DMS153 treated with DMSO at 0.1 percent for 48 hours (cell line): ENCODE results near the gene SSBP2.
"Not testable (repeated sequence)": the region's sequence is repeated elsewhere in the genome, so short reads cannot be mapped to it uniquely, and the experiment has no call there.

Source experiments
- DNase-seq: peaks from one replicate; lab custom pipeline; 2025; ENCODE audit not compliant: unreplicated experiment; lab: John Stamatoyannopoulos, UW

SSBP2 gene

DNA sequence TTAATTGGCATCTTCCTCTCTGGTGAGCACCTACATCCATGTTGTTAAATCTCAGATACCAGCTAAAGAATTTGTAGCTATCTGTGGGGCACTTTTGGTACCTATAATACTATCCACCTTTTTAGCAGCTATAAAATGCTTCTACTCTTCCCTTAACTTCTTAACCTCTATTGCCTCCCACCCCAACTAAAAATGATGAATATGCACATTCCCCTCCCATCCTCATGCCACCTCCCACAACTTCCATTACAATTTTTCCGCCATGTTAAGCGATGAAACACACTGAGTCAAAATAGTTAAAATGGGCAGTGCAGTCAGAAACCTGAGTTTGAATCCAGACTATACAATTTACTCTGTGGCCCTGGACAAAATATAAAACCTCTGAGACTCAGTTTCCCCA lies 10.1 kb downstream of the SSBP2 start:
- DNase-seq: no peak

- DNase-seq: no peak
These were observed 11.6 kb downstream of the SSBP2 start for GRCh38 chr5:81739291-81739690.

DNA sequence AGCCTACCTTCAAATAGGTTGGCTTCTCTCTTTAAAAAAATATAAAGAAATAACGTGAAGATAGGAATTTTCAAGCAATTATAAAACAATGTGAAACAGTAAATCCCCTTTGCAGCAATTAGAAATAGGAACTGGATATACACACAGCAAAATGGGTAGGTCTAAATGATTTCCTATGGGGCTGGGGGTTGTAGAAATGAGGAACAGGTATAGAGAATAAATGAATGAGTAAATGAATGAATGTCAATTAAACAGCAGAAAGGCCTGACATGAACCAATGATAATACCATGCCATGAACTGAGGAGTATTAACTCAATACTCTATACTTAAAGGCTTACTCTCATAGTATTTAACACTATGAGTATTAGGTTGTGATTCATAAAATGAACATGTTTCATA lies 21.6 kb downstream of the SSBP2 start:
- no peak for DNase-seq

GRCh38 chr5:81728301-81728700 lies 22.6 kb downstream of the SSBP2 start:
- DNase-seq: no peak

DNA sequence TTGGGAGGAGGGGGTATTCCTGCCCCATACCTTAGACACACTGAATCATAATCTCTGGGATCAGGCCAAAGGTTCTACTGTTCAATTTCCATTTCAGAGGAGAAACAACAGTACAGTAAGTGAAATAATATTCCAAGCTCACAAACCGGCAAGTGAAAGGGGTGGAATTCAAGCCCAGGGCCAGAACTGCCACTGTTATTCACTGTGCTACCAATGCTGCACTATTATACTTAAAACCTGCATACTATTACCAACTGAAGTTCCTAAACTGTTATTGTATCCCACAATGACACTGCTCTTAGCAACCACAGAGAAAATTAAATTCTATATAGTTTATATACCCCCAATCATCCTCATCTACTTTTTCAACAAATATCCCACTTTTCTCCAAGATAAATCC lies 24.6 kb downstream of the SSBP2 start:
- DNase-seq: no peak

DNA sequence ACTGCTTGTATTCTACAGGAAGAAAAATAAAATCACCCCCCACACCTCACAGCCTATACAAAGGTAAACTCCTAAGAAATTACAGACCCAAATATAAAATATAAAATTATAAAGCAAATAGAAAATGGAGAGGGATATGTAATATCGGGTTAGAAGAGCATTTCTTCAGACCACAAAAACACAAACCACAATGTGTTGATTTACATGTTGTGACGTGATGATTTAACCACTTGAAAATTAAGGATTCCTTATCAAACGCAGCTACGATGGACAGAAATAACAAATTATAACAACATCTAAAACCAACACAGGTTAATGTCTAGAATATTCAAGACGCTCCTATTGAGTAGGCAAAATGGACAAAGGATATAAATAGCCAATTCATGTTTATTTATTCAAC lies 26.3 kb downstream of the SSBP2 start:
- no peak for DNase-seq

DNA sequence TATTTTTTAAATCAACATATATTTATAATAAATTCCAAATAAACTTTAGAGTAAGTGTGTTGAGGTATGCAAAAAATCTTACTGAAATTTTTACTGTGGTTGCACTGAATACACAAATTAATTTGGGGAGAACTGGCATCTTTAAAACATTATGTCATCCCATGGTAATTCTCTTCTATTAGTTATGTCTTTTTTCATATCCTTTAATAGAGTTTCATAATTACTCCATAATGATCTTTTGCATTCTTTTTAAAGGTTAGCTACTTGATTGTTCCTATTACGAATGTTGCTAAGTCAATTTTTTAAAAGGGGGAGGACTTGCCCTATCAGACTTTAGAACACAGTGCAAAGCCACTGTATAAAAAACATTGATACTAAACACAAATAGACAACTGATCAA lies 26.8 kb downstream of the SSBP2 start:
- DNase-seq: no peak

DNA sequence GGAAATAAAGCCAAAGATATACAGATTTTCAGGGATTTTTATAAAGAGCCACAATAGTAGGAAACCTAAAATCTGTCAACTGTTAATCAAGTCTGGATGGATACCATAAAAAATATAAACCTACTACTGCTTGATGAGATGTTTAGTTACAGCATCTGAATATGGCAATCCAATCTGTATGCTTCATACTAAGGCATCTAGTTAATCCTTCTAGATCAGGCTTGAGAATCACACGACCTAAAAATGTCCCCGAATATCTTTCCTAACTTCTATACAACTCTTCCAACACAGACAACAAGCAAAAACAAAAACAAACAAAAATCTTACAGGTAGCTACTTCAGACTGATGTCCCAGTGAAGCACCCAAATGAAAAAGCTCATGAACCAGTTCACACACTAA lies 29.8 kb downstream of the SSBP2 start:
- no peak for DNase-seq

DNA sequence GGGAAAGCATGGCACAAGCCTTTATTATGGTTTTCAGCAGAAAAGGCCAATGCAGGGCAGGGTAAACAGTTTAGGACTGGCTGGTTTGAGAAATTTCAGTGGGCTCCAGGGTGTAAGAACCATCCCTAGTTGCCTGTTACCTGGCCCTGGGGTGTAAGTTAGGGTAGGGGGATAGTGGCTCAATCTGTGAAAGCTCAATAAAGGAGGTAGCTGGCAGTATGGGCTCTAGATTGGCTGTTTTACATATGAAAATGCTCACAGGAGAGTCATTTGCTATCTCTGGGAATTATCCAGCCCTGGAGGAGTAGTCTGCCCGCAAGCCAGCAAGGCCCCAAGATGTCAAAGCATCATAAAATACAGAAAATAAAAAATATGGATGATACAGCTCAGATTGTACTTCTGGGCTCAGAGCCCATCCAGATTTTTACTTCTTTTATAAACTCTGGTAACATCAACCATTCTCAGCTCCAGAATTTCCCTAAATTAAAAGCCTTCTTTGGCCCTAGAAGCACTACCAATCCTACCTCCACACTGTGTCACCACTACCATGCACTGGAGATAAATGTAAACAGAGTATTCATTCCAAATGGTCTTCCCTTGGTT lies 31.1 kb downstream of the SSBP2 start:
- DNase-seq: no peak

- no peak for DNase-seq
These were observed 32.6 kb downstream of the SSBP2 start for GRCh38 chr5:81718300-81718699.

DNA sequence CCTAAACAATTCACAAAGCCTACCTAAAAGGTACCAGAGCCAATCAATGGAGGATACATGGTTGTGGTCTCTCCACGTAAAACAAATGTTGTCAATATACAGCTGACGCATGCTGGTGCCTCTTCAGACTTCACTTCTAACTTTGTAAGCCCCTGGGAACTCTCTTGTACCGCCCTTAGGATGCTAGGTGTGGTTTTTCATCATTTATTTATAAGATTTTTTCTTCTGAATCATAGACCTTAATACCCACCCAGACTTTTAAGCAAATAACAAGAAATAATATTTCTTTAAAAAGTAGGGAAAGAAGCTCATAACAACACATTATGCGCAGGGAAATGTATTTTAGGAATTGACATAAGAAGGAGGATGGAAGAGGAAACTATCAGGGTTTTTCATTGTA lies 33.0 kb downstream of the SSBP2 start:
- no peak for DNase-seq

- no peak for DNase-seq
These were observed 33.7 kb downstream of the SSBP2 start for GRCh38 chr5:81717226-81717625.

DNA sequence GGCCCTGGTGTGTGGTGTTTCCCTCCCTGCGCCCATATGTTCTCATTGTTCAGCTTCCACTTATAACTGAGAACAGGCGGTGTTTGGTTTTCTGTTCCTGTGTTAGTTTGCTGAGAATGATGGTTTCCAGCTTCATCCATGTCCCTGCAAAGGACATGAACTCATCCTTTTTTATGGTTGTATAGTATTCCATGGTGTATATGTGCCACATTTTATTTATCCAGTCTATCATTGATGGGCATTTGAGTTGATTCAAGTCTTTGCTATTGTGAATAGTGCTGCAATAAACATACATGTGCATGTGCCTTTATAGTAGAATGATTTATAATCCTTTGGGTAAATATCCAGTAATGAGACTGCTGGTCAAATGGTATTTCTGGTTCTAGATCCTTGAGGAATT lies 36.8 kb downstream of the SSBP2 start:
- not testable (repeated sequence) for DNase-seq

DNA sequence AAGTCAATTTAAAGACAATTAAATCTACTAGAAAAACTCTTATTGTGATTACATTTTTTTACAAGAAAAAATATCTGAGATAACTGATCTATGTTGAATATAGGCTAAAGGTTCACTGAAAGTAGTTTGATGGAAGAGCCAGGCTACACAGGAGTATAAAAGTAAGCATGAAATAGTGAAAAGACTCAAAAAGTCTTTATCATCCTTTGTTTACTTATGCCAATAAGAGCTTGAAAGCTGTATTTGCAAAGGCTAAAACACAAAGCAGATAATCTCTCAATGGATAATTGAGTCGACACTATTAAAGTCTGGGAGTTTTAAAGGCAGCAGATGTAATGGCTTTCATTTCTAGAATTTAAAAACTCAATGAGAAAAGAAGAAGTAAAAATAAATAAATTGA lies 42.0 kb downstream of the SSBP2 start:
- DNase-seq: no peak

DNA sequence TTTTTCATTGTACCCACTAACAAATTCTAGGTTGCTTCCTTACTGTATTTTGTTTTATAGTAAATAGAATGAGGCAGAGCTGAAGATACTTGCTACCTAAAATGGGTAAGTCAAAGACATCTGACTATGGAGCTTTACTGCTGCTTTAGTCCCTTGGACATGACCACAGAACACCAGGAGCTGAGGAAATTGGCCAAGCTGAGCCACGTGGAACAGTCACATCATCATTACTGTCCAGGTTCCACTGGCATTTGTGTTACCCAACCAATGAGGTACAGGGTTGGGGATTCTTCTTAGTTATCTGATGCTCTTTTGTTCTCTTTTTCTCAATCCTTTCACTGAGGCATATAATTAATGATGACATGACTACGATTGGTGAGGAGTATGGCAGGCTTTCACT lies 47.1 kb downstream of the SSBP2 start:
- DNase-seq: no peak

GRCh38 chr5:81700166-81700565 lies 50.7 kb downstream of the SSBP2 start:
- no peak for DNase-seq

DNA sequence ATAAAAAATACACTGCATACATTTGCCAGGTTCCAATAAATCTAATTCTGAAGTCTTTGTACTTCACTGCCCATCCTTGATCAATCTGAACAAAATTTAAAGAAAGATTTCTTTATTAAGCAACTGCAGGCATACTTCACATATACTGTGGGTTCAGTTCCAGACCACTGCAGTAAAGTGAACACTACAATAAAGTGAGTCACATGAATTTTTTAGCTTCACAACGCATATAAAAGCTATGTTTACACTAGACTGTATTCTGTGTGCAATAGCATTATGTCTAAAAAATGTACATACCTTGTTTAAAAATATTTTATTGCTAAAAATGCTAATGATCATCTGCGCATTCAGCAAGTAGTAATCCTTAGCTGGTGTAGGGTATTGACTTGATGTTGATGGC lies 52.1 kb downstream of the SSBP2 start:
- no peak for DNase-seq

DNA sequence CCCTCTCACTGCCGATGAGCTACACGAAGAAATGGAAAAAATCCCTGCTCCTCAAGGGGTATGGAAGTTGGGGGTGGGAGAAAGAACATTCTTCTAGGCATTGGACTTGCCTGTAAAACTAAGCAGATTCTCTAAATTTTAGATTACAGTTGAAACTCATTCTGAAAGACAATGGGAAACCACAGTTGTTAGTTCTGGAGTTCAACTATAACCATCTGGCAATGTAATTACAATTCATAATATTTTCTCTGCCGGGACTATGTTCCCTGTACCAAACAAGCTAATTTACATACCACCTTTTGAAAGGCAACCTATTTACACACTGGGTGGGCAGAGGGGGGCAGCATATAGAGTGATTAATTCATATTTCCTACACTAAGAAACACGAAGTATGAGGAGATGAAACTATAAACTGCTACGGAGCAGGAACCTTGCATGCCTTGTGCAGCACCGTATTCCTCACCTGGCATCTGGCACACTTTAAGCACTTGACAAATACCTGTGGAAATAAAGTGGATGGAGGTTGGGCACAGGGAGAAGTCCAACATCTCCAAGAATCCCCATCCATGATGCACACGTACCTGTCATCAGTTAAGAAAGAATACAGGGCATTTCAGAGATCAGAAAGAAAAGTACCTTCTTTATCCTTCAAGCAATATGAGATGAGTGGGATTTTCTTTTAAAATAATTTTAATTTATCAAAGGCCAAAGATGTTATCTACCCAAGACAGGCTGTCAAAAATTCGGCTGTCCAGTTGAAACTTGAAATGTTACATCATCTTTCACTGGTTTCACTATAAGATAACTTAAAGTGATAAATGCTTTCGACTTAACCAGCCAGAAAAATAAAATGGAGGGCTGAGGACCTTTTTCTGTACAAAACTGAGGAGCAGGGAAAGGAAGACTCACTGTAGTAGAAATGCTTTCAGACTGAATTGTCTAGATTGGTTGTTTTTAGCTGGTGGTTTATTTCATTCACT lies 54.2 kb downstream of the SSBP2 start:
- DNase-seq: no peak

- no peak for DNase-seq
These were observed 56.2 kb downstream of the SSBP2 start for GRCh38 chr5:81694726-81695125.

GRCh38 chr5:81688215-81688614 lies 62.7 kb downstream of the SSBP2 start:
- no peak for DNase-seq

GRCh38 chr5:81687292-81687691 lies 63.6 kb downstream of the SSBP2 start:
- no peak for DNase-seq

- no peak for DNase-seq
These were observed 65.4 kb downstream of the SSBP2 start for GRCh38 chr5:81685471-81685870.

DNA sequence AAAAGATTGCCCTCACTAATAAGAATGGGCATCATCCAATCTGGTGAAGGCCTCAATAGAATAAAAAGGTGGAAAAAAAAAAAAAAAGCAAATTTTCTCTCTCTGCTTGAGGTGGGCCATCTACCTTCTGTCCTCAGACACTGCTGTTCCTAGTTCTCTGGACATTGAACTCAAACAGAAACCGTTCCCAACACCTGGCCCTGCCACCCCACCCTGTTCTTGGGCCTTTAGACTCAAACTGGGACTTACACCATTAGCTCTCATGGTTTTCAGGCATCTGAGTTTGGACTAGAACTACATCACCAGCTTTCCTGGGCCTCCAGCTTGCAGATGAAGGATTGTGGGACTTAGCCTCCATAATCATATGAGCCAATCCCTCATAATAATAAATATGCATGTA lies 71.0 kb downstream of the SSBP2 start:
- DNase-seq: no peak
